Mammary epithelial cell (primary cell): ENCODE data around the gene RBM33.

Experiments used
- EZH2 ChIP-seq: IDR thresholded peaks from 2 replicates; pipeline ENCODE4 v1.6.1; 2012; ENCODE audit warnings: low read length, inconsistent platforms, borderline replicate concordance
- TF ChIP-seq, protein P1 (sequence below), 2 donors: IDR thresholded peaks in 1 of 2; conservative IDR thresholded peaks in 1 of 2; 2 replicates each; pipeline ENCODE4 v1.5.1; 2011 to 2012; ENCODE audit warnings: inconsistent platforms in 2 of 2, low read length in 2 of 2, mild to moderate bottlenecking in 2 of 2, control low read depth in 1 of 2, low read depth in 1 of 2; ENCODE audit not compliant: insufficient read depth in 1 of 2; ENCODE audit errors: extremely low read depth in 1 of 2

DNA sequence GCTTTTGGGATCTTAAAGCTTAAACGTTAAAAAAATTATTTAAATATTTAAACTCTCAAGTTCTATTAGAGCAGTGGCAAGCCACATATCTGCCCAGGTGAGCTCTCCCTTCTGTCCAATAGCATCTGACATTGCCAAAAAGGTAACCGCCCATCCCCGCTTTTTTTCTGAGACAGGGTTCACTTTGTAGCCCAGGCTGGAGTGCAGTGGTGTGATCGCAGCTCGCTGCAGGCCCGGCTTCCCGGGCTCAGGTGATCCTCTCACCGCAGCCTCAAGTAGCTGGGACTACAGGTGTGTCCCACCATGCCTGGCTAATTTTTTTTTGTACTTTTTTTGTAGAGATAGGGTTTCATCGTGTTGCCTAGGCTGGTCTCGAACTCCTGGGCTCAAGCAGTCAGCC is 83.2 kb downstream of the RBM33 start:
- TF ChIP-seq, protein P1, sequence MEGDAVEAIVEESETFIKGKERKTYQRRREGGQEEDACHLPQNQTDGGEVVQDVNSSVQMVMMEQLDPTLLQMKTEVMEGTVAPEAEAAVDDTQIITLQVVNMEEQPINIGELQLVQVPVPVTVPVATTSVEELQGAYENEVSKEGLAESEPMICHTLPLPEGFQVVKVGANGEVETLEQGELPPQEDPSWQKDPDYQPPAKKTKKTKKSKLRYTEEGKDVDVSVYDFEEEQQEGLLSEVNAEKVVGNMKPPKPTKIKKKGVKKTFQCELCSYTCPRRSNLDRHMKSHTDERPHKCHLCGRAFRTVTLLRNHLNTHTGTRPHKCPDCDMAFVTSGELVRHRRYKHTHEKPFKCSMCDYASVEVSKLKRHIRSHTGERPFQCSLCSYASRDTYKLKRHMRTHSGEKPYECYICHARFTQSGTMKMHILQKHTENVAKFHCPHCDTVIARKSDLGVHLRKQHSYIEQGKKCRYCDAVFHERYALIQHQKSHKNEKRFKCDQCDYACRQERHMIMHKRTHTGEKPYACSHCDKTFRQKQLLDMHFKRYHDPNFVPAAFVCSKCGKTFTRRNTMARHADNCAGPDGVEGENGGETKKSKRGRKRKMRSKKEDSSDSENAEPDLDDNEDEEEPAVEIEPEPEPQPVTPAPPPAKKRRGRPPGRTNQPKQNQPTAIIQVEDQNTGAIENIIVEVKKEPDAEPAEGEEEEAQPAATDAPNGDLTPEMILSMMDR (conservative IDR thresholded peaks at IDR 0.05 in 1 of 2, IDR thresholded peaks at IDR 0.05 in 1 of 2; ENCODE audit: extremely low read depth in 1 of 2, insufficient read depth in 1 of 2, low read depth in 1 of 2, low read length in 2 of 2) = no peak
- no peak for TF ChIP-seq EZH2
